Measurements from ENCODE around the gene CPNE2. TPM values are rescaled to one million over a fixed set of nuclear protein-coding genes. Genes with fewer than 3 reads are reported as not detected.

CPNE2 gene
- total RNA-seq, 2 donors from 2014 or later, result 26.7 to 28.4 TPM

GRCh38 chr16:57151369-57151768, 59.0 kb downstream of the CPNE2 start:
- intact Hi-C loops (cut with DNase I), result loop anchor here in 1 of 2 donors (10.0 kb wide), 1 partner anchor 57 kb away; the partner anchor contains the start of gene CPNE2
- peak; percentile 24 for DNase-seq (ENCODE audit: low spot score)

GRCh38 chr16:57152096-57153093, 60.0 kb downstream of the CPNE2 start:
- no peak for DNase-seq (ENCODE audit: low spot score)
- intact Hi-C loops (cut with DNase I), result loop anchor here in 1 of 2 donors (10.0 kb wide), 1 partner anchor 58 kb away; the partner anchor contains the start of gene CPNE2

GRCh38 chr16:57153841-57154240, 61.5 kb downstream of the CPNE2 start:
- intact Hi-C loops (cut with DNase I), result loop anchor here in 1 of 2 donors (10.0 kb wide), 1 partner anchor 59 kb away; the partner anchor contains the start of gene CPNE2
- no peak for DNase-seq (ENCODE audit: low spot score)

GRCh38 chr16:57155702-57156350, 63.4 kb downstream of the CPNE2 start:
- intact Hi-C loops (cut with DNase I), result loop anchor here in 1 of 2 donors (10.0 kb wide), 1 partner anchor 61 kb away; the partner anchor contains the start of gene CPNE2
- no peak for DNase-seq (ENCODE audit: low spot score)

- no peak for DNase-seq (ENCODE audit: low spot score)
- intact Hi-C loops (cut with DNase I), result loop anchor here in 1 of 2 donors (10.0 kb wide), 1 partner anchor 62 kb away; the partner anchor contains the start of gene CPNE2
Observed at GRCh38 chr16:57156351-57156703, 63.9 kb downstream of the CPNE2 start.

- intact Hi-C loops (cut with DNase I), result loop anchor here in 1 of 2 donors (10.0 kb wide), 1 partner anchor 63 kb away; the partner anchor contains the start of gene CPNE2
- DNase-seq (ENCODE audit: low spot score), result no peak
Observed at GRCh38 chr16:57157533-57157932, 65.2 kb downstream of the CPNE2 start.

GRCh38 chr16:57159447-57159846, 67.1 kb downstream of the CPNE2 start:
- intact Hi-C loops (cut with DNase I), result loop anchor here in 1 of 2 donors (10.0 kb wide), 1 partner anchor 65 kb away; the partner anchor contains the start of gene CPNE2

GRCh38 chr16:57163842-57164241, 71.5 kb downstream of the CPNE2 start:
- intact Hi-C loops (cut with DNase I), result no loop called here
- no peak for DNase-seq (ENCODE audit: low spot score)

More at GRCh38 chr16:57159447-57159846, 67.1 kb downstream of the CPNE2 start:
- DNase-seq (ENCODE audit: low spot score), result no peak

GRCh38 chr16:57165483-57165882, 73.1 kb downstream of the CPNE2 start:
- intact Hi-C loops (cut with DNase I), result loop anchor here in 1 of 2 donors (5.0 kb wide), 1 partner anchor 83 kb away; no protein-coding TSS in a partner anchor
- no peak for DNase-seq (ENCODE audit: low spot score)

- no peak for DNase-seq (ENCODE audit: low spot score)
- intact Hi-C loops (cut with DNase I), result loop anchor here in 1 of 2 donors (5.0 kb wide), 1 partner anchor 84 kb away; no protein-coding TSS in a partner anchor
Observed at GRCh38 chr16:57165938-57166337, 73.6 kb downstream of the CPNE2 start.

GRCh38 chr16:57166451-57166850, 74.1 kb downstream of the CPNE2 start:
- intact Hi-C loops (cut with DNase I), result loop anchor here in 1 of 2 donors (5.0 kb wide), 1 partner anchor 84 kb away; no protein-coding TSS in a partner anchor

GRCh38 chr16:57166951-57167350, 74.6 kb downstream of the CPNE2 start:
- intact Hi-C loops (cut with DNase I), result loop anchor here in 1 of 2 donors (5.0 kb wide), 1 partner anchor 85 kb away; no protein-coding TSS in a partner anchor
- DNase-seq (ENCODE audit: low spot score), result no peak

More at GRCh38 chr16:57166451-57166850, 74.1 kb downstream of the CPNE2 start:
- DNase-seq (ENCODE audit: low spot score), result no peak

- no peak for DNase-seq (ENCODE audit: low spot score)
- intact Hi-C loops (cut with DNase I), result loop anchor here in 1 of 2 donors (5.0 kb wide), 1 partner anchor 85 kb away; no protein-coding TSS in a partner anchor
Observed at GRCh38 chr16:57167538-57167937, 75.2 kb downstream of the CPNE2 start.

- intact Hi-C loops (cut with DNase I), result loop anchor here in 1 of 2 donors (5.0 kb wide), 1 partner anchor 86 kb away; no protein-coding TSS in a partner anchor
- no peak for DNase-seq (ENCODE audit: low spot score)
Observed at GRCh38 chr16:57167953-57168352, 75.6 kb downstream of the CPNE2 start.

GRCh38 chr16:57169327-57169726, 76.9 kb downstream of the CPNE2 start:
- DNase-seq (ENCODE audit: low spot score), result no peak
- intact Hi-C loops (cut with DNase I), result loop anchor here in 1 of 2 donors (5.0 kb wide), 1 partner anchor 87 kb away; no protein-coding TSS in a partner anchor

GRCh38 chr16:57172721-57173290, 80.4 kb downstream of the CPNE2 start:
- DNase-seq (ENCODE audit: low spot score), result no peak
- intact Hi-C loops (cut with DNase I), result no loop called here

- intact Hi-C loops (cut with DNase I), result no loop called here
- no peak for DNase-seq (ENCODE audit: low spot score)
Observed at GRCh38 chr16:57175896-57176295, 83.5 kb downstream of the CPNE2 start.

- intact Hi-C loops (cut with DNase I), result no loop called here
- no peak for DNase-seq (ENCODE audit: low spot score)
Observed at GRCh38 chr16:57178196-57178595, 85.8 kb downstream of the CPNE2 start.

- DNase-seq (ENCODE audit: low spot score), result no peak
- intact Hi-C loops (cut with DNase I), result no loop called here
Observed at GRCh38 chr16:57178793-57179212, 86.4 kb downstream of the CPNE2 start.

Data from posterior vena cava (tissue), 2 donors.